Thyroid gland (tissue), 4 donors: ENCODE data around the gene UBR4.

Source experiments
- POLR2A ChIP-seq, 2 donors: fragments of 450-650 bp; IDR thresholded peaks; one replicate each; pipeline ENCODE4 v1.6.1; 2017; ENCODE audit warnings: antibody characterized with exemption in 2 of 2, mild to moderate bottlenecking in 2 of 2, moderate library complexity in 1 of 2
- TF ChIP-seq, protein P1 (sequence below), 6 experiments: fragments of 200-600 bp in 3 of 6; fragments of 450-650 bp in 3 of 6; sonication (generic) in 3 of 6; IDR thresholded peaks; one replicate each; pipeline ENCODE4 v1.5.1; 2016 to 2019; ENCODE audit warnings: antibody characterized with exemption in 6 of 6, mild to moderate bottlenecking in 2 of 6, inconsistent platforms in 1 of 6, moderate library complexity in 1 of 6

- TF ChIP-seq, protein P1, sequence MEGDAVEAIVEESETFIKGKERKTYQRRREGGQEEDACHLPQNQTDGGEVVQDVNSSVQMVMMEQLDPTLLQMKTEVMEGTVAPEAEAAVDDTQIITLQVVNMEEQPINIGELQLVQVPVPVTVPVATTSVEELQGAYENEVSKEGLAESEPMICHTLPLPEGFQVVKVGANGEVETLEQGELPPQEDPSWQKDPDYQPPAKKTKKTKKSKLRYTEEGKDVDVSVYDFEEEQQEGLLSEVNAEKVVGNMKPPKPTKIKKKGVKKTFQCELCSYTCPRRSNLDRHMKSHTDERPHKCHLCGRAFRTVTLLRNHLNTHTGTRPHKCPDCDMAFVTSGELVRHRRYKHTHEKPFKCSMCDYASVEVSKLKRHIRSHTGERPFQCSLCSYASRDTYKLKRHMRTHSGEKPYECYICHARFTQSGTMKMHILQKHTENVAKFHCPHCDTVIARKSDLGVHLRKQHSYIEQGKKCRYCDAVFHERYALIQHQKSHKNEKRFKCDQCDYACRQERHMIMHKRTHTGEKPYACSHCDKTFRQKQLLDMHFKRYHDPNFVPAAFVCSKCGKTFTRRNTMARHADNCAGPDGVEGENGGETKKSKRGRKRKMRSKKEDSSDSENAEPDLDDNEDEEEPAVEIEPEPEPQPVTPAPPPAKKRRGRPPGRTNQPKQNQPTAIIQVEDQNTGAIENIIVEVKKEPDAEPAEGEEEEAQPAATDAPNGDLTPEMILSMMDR (IDR thresholded peaks at IDR 0.05) = no peak
- no peak for TF ChIP-seq POLR2A (IDR thresholded peaks at IDR 0.05)
Observed at GRCh38 chr1:19154876-19155275, 55.2 kb downstream of the UBR4 start.
